Spleen (tissue), 11 donors: Measurements from ENCODE around the gene PDK2. TPM values are rescaled to one million over a fixed set of nuclear protein-coding genes. Genes with fewer than 3 reads are reported as not detected.

Source experiments
- DNase-seq: peaks from one replicate; pipeline ENCODE4 v3.0.0-alpha.2; 2020
- H3K27ac ChIP-seq, 8 donors: fragments of 200-600 bp; sonication (generic) in 7 of 8; 1 replicate in 4 of 8; 2 replicates in 4 of 8; pipeline versions ENCODE4 v1.5.0 to v1.8.0; 2016 to 2021; ENCODE audit warnings: inconsistent platforms in 4 of 8, mild to moderate bottlenecking in 4 of 8, moderate library complexity in 1 of 8
- H3K27me3 ChIP-seq, 7 donors: fragments of 200-600 bp; sonication (generic) in 6 of 7; replicated peaks in 1 of 7; 1 replicate in 4 of 7; 2 replicates in 3 of 7; pipeline versions ENCODE4 v1.5.0 to v1.8.0; 2016 to 2021; ENCODE audit warnings: inconsistent platforms in 3 of 7, mild to moderate bottlenecking in 1 of 7
- H3K36me3 ChIP-seq, 6 donors: fragments of 200-600 bp; sonication (generic) in 5 of 6; 1 replicate in 4 of 6; 2 replicates in 2 of 6; pipeline versions ENCODE4 v1.5.0 to v1.8.0; 2016 to 2021; ENCODE audit warnings: inconsistent platforms in 2 of 6
- H3K4me1 ChIP-seq, 6 donors: fragments of 200-600 bp; sonication (generic) in 5 of 6; 1 replicate in 3 of 6; 2 replicates in 3 of 6; pipeline versions ENCODE4 v1.5.0 to v1.8.0; 2016 to 2021; ENCODE audit warnings: inconsistent platforms in 3 of 6
- H3K4me3 ChIP-seq, 8 donors: fragments of 200-600 bp; sonication (generic) in 7 of 8; 1 replicate in 4 of 8; 2 replicates in 4 of 8; pipeline versions ENCODE4 v1.5.0 to v1.8.0; 2016 to 2021; ENCODE audit warnings: inconsistent platforms in 4 of 8, mild to moderate bottlenecking in 4 of 8, moderate library complexity in 2 of 8
- H3K9me3 ChIP-seq, 8 donors: fragments of 200-600 bp; sonication (generic) in 7 of 8; 1 replicate in 4 of 8; 2 replicates in 4 of 8; pipeline versions ENCODE4 v1.5.0 to v1.8.0; 2016 to 2021; ENCODE audit warnings: inconsistent platforms in 4 of 8
- POLR2A ChIP-seq, 3 donors: fragments of 450-650 bp; IDR thresholded peaks; one replicate each; pipeline ENCODE4 v1.5.1; 2017; ENCODE audit warnings: antibody characterized with exemption in 3 of 3, mild to moderate bottlenecking in 1 of 3
- POLR2AphosphoS5 ChIP-seq, 3 donors: sonication (generic); formaldehyde crosslinking; IDR thresholded peaks; one replicate each; pipeline ENCODE4 v1.5.1; 2017; ENCODE audit warnings: antibody characterized with exemption in 3 of 3
- WGBS, 5 donors: extraction: QIAGEN DNeasy Blood & Tissue Kit in 3 of 5; methylation state at CpG; one replicate each; pipeline versions ENCODE4 v1.1.5 to v1.1.7; 2013 to 2018; 5-methylcytosine and 5-hydroxymethylcytosine counted together
- intact Hi-C: fragments of 100-400 bp; cut with DNase I; formaldehyde crosslinking; loops from one replicate; pipeline ENCODE4 v1.15.0; 2023; ENCODE audit warnings: low total_unique reads
- polyA plus RNA-seq, 3 donors: library from polyadenylated mRNA; stranded (reverse); fragments of 200-250 nt; gene quantifications; one replicate each; pipeline ENCODE4 v1.2.1, GENCODE V29; 2013
- total RNA-seq, 7 donors: library from RNA; depleted of rRNA in 3 of 7; stranded (reverse); fragments of >200 nt in 3 of 7; fragmentation: NEBNext Ultra II Directional in 4 of 7; extraction: Animal tissue kit (Norgen Biotek cat#: 25700) in 4 of 7; gene quantifications; one replicate each; pipeline versions ENCODE4 v1.1.0 to v1.2.1, GENCODE V29; 2016 to 2021
- TF ChIP-seq, protein P1 (sequence below), 11 experiments: fragments of 200-600 bp in 7 of 11; fragments of 450-650 bp in 4 of 11; sonication (generic) in 4 of 11; IDR thresholded peaks in 8 of 11; conservative IDR thresholded peaks in 3 of 11; 1 replicate in 7 of 11; 2 replicates in 4 of 11; pipeline versions ENCODE4 v1.4.0 to v1.8.0; 2016 to 2021; ENCODE audit warnings: antibody characterized with exemption in 11 of 11, inconsistent platforms in 4 of 11, mild to moderate bottlenecking in 1 of 11
- donor health status: healthy with polysubstance abuse.
- donor health status: DM: no; HTN: no; CAD: no; lungs with moderate emphysema.
- donor health status: DM: no; HTN: no; CAD: no.
- donor health status: Bipolar disorder and iron deficiency.
- donor health status: healthy.
- donor health status: DM: no; HTN: no; CAD: no.
- donor health status: DM: yes; HTN: yes; CAD: no.

PDK2 gene
- total and polyA plus RNA-seq, 10 donors, result 8.7 to 41.5 (median 24.3) TPM

- Histone ChIP-seq H3K27ac (no peak overlapping the region), H3K9me3 (no peaks in the 10 kb centered on the region), H3K36me3 (no peaks in the 10 kb centered on the region), H3K4me3 (no peak overlapping the region), H3K4me1 (peaks cover 6 to 79% (median 39%) of the 10 kb centered on the region in 6 donors), H3K27me3 (peaks cover 0 to 10% (median 0%) of the 10 kb centered on the region in 7 donors)
- 65 to 85% (median 74%) methylated on average over 3 of the region's 3 CpGs for WGBS, 5 donors
- TF ChIP-seq, protein P1, sequence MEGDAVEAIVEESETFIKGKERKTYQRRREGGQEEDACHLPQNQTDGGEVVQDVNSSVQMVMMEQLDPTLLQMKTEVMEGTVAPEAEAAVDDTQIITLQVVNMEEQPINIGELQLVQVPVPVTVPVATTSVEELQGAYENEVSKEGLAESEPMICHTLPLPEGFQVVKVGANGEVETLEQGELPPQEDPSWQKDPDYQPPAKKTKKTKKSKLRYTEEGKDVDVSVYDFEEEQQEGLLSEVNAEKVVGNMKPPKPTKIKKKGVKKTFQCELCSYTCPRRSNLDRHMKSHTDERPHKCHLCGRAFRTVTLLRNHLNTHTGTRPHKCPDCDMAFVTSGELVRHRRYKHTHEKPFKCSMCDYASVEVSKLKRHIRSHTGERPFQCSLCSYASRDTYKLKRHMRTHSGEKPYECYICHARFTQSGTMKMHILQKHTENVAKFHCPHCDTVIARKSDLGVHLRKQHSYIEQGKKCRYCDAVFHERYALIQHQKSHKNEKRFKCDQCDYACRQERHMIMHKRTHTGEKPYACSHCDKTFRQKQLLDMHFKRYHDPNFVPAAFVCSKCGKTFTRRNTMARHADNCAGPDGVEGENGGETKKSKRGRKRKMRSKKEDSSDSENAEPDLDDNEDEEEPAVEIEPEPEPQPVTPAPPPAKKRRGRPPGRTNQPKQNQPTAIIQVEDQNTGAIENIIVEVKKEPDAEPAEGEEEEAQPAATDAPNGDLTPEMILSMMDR (IDR thresholded peaks at IDR 0.05 in 8 of 11, conservative IDR thresholded peaks at IDR 0.05 in 3 of 11), result no peak
- TF ChIP-seq POLR2AphosphoS5 (IDR thresholded peaks at IDR 0.05) (no peak), POLR2A (IDR thresholded peaks at IDR 0.05) (no peak)
- intact Hi-C loops, result no loop called here
- DNase-seq, result no peak
Observed at GRCh38 chr17:50049636-50050035, 45.5 kb upstream of the PDK2 start.

DNA sequence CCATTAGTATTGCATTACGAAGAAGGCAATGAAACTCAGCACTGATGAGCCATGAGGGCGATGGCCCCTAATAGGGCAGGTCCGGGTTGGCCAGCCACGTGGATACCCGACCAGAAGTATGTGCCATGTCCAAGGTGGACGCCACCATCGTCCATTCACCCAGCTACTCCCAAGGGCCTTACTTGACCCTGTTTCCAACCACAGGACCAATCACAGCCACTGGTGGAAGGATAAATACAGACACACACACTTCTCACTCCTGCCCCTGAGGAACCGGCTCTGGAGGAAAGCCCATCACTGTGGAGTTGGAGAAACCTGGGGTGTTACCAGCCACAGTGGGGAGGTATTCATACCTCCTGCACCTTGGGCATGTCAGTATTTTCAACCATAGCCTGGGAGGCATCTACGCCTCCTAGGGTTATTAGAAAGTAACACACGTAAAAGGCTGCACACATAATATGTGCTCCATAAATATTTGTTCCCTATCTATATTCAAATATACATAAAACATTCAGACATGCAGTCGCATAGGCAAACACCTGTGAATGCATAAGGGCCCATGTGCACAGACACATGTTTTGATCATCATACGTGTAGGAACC is 44.6 kb upstream of the PDK2 start:
- peaks cover 0 to 19% (median 0%) of the 10 kb centered on the region in 7 donors for H3K27me3 ChIP-seq
- H3K4me1 ChIP-seq, result peaks cover 5 to 79% (median 43%) of the 10 kb centered on the region in 6 donors
- H3K9me3 ChIP-seq, result no peaks in the 10 kb centered on the region
- TF ChIP-seq POLR2AphosphoS5 (IDR thresholded peaks at IDR 0.05), result no peak
- no peak for TF ChIP-seq POLR2A (IDR thresholded peaks at IDR 0.05)
- TF ChIP-seq, protein P1 (IDR thresholded peaks at IDR 0.05 in 8 of 11, conservative IDR thresholded peaks at IDR 0.05 in 3 of 11), result no peak
- H3K27ac ChIP-seq, result peak overlapping the region in 2 of 8 donors; percentile 86 to 88
- H3K36me3 ChIP-seq, result no peaks in the 10 kb centered on the region
- intact Hi-C loops, result no loop called here
- H3K4me3 ChIP-seq, result no peak overlapping the region
- WGBS, 5 donors, result 85 to 94% (median 89%) methylated on average over 12 of the region's 12 CpGs
- DNase-seq, result no peak

- intact Hi-C loops, result no loop called here
- peaks cover 0 to 25% (median 0%) of the 10 kb centered on the region in 7 donors for H3K27me3 ChIP-seq
- peaks cover 5 to 79% (median 42%) of the 10 kb centered on the region in 6 donors for H3K4me1 ChIP-seq
- peak; percentile 56 for DNase-seq
- H3K4me3 ChIP-seq, result no peak overlapping the region
- TF ChIP-seq, protein P1 (IDR thresholded peaks at IDR 0.05 in 8 of 11, conservative IDR thresholded peaks at IDR 0.05 in 3 of 11), result no peak
- no peak for TF ChIP-seq POLR2AphosphoS5 (IDR thresholded peaks at IDR 0.05)
- TF ChIP-seq POLR2A (IDR thresholded peaks at IDR 0.05), result no peak
- no peaks in the 10 kb centered on the region for H3K36me3 ChIP-seq
- peak overlapping the region in 3 of 8 donors; percentile 21 to 88 (median 86) for H3K27ac ChIP-seq
- WGBS, 5 donors, result 60 to 71% (median 67%) methylated on average over 4 of the region's 4 CpGs
- no peaks in the 10 kb centered on the region for H3K9me3 ChIP-seq
Observed at GRCh38 chr17:50051082-50051576, 44.0 kb upstream of the PDK2 start.

DNA sequence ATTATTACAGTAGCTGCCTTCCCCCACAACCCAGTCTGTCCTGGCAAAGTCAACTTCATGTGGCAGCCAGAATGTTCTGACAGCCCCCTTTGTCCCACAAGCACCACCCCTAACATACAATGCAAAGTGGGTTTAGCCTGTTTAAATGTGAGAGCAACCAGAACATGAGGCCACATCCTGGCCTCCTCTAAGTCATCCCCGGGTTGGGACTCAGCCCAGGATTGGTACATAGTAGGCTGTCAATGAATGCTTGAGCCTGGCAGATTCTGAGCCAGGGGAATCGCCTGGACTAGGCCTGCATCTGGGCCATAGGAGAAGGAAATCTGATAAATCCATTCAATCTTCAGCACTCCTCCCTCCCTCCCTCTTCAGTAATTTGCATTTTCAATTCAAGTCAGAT is 43.5 kb upstream of the PDK2 start:
- intact Hi-C loops, result no loop called here
- no peak for DNase-seq
- H3K27me3 ChIP-seq, result peaks cover 0 to 29% (median 0%) of the 10 kb centered on the region in 7 donors
- TF ChIP-seq POLR2AphosphoS5 (IDR thresholded peaks at IDR 0.05) (no peak), POLR2A (IDR thresholded peaks at IDR 0.05) (no peak)
- TF ChIP-seq, protein P1 (IDR thresholded peaks at IDR 0.05 in 8 of 11, conservative IDR thresholded peaks at IDR 0.05 in 3 of 11), result no peak
- H3K36me3 ChIP-seq, result no peaks in the 10 kb centered on the region
- WGBS, 5 donors, result 44 to 90% (median 82%) methylated on average over 2 of the region's 2 CpGs
- H3K27ac ChIP-seq, result peak overlapping the region in 3 of 8 donors; percentile 21 to 88 (median 86)
- H3K9me3 ChIP-seq, result no peaks in the 10 kb centered on the region
- H3K4me1 ChIP-seq, result peaks cover 5 to 79% (median 40%) of the 10 kb centered on the region in 6 donors
- no peak overlapping the region for H3K4me3 ChIP-seq
